H9 (cell line): ENCODE data around the gene NFASC. TPM values are rescaled to one million over a fixed set of nuclear protein-coding genes. Genes with fewer than 3 reads are reported as not detected.

ENCODE experiments used
- DNase-seq: peaks from one replicate; pipeline ENCODE4 v3.0.0-alpha.2; 2017
- H2AFZ ChIP-seq: one replicate; pipeline ENCODE4 v1.6.1; 2013; ENCODE audit warnings: mild to moderate bottlenecking, low read length, control low read depth, moderate library complexity
- H2AK5ac ChIP-seq: 2 replicates; pipeline ENCODE4 v1.6.1; 2013; ENCODE audit warnings: low read length, control low read depth, mixed read lengths; ENCODE audit not compliant: insufficient read length
- H2BK120ac ChIP-seq: one replicate; pipeline ENCODE4 v1.6.1; 2013; ENCODE audit warnings: low read depth, mild to moderate bottlenecking, low read length, control low read depth, inconsistent platforms; ENCODE audit not compliant: poor library complexity, severe bottlenecking
- H2BK12ac ChIP-seq: 2 replicates; pipeline ENCODE4 v1.6.1; 2013; ENCODE audit warnings: low read length, control low read depth, mixed read lengths, low read depth; ENCODE audit not compliant: insufficient read length
- H2BK15ac ChIP-seq: 2 replicates; pipeline ENCODE4 v1.6.1; 2013; ENCODE audit warnings: low read depth, low read length, control low read depth
- H2BK20ac ChIP-seq: one replicate; pipeline ENCODE4 v1.6.1; 2013; ENCODE audit warnings: low read depth, mild to moderate bottlenecking, low read length, control low read depth, inconsistent platforms; ENCODE audit not compliant: poor library complexity, severe bottlenecking
- H2BK5ac ChIP-seq: 2 replicates; pipeline ENCODE4 v1.6.1; 2013; ENCODE audit warnings: low read length, control low read depth, mixed read lengths; ENCODE audit not compliant: insufficient read length
- H3K14ac ChIP-seq: 2 replicates; pipeline ENCODE4 v1.6.1; 2013; ENCODE audit warnings: low read length, control low read depth; ENCODE audit not compliant: insufficient read depth
- H3K18ac ChIP-seq: 2 replicates; pipeline ENCODE4 v1.6.1; 2013; ENCODE audit warnings: low read depth, mild to moderate bottlenecking, mixed read lengths, low read length, control low read depth; ENCODE audit not compliant: insufficient read length
- H3K23ac ChIP-seq: 2 replicates; pipeline ENCODE4 v1.6.1; 2013; ENCODE audit warnings: low read length, control low read depth, mixed read lengths, low read depth; ENCODE audit not compliant: insufficient read length
- H3K23me2 ChIP-seq: 2 replicates; pipeline ENCODE4 v1.6.1; 2013; ENCODE audit warnings: low read depth, mild to moderate bottlenecking, mixed read lengths, low read length, control low read depth; ENCODE audit not compliant: insufficient read length, poor library complexity, severe bottlenecking
- H3K27ac ChIP-seq: 2 replicates; pipeline ENCODE4 v1.5.1; 2013; ENCODE audit warnings: low read length, control low read depth, mixed read lengths, low read depth; ENCODE audit not compliant: insufficient read length
- H3K27me3 ChIP-seq: 2 replicates; pipeline ENCODE4 v1.6.1; 2013; ENCODE audit warnings: low read length, control low read depth, inconsistent platforms; ENCODE audit not compliant: insufficient read depth
- H3K4ac ChIP-seq: 2 replicates; pipeline ENCODE4 v1.6.1; 2013; ENCODE audit warnings: low read depth, mild to moderate bottlenecking, control low read depth, inconsistent platforms, low read length, moderate library complexity
- H3K4me1 ChIP-seq: 2 replicates; pipeline ENCODE4 v1.6.1; 2013; ENCODE audit warnings: low read length, control low read depth, inconsistent platforms; ENCODE audit not compliant: insufficient read depth
- H3K4me2 ChIP-seq: 2 replicates; pipeline ENCODE4 v1.6.1; 2013; ENCODE audit warnings: low read length, control low read depth, mixed read lengths; ENCODE audit not compliant: insufficient read length, insufficient read depth
- H3K56ac ChIP-seq: 2 replicates; pipeline ENCODE4 v1.6.1; 2013; ENCODE audit warnings: low read depth, mild to moderate bottlenecking, mixed read lengths, low read length, control low read depth; ENCODE audit not compliant: insufficient read length
- H3K79me1 ChIP-seq: 2 replicates; pipeline ENCODE4 v1.6.1; 2013; ENCODE audit warnings: low read depth, mild to moderate bottlenecking, moderate library complexity, low read length, control low read depth, inconsistent platforms; ENCODE audit not compliant: insufficient read depth, poor library complexity, severe bottlenecking
- H3K79me2 ChIP-seq: 2 replicates; pipeline ENCODE4 v1.6.1; 2013; ENCODE audit warnings: low read length, control low read depth, inconsistent platforms; ENCODE audit not compliant: insufficient read depth
- H3K9ac ChIP-seq: 2 replicates; pipeline ENCODE4 v1.6.1; 2013; ENCODE audit warnings: low read length, control low read depth, mixed read lengths; ENCODE audit not compliant: insufficient read length; ENCODE audit errors: extremely low read depth
- H3K9me3 ChIP-seq: one replicate; pipeline ENCODE4 v1.6.1; 2013; ENCODE audit warnings: low read depth, low read length, inconsistent platforms; ENCODE audit not compliant: control insufficient read depth
- H3T11ph ChIP-seq: one replicate; pipeline ENCODE4 v1.6.1; 2013; ENCODE audit warnings: mild to moderate bottlenecking, low read length, control low read depth, inconsistent platforms
- H4K20me1 ChIP-seq: one replicate; pipeline ENCODE4 v1.6.1; 2013; ENCODE audit not compliant: control insufficient read depth, insufficient read length, insufficient read depth
- H4K5ac ChIP-seq: 2 replicates; pipeline ENCODE4 v1.6.1; 2013; ENCODE audit warnings: low read depth, mild to moderate bottlenecking, mixed read lengths, low read length, control low read depth; ENCODE audit not compliant: insufficient read length
- H4K8ac ChIP-seq: replicated peaks from 2 replicates; pipeline ENCODE4 v1.6.1; 2013; ENCODE audit warnings: low read length, control low read depth, mixed read lengths, low read depth; ENCODE audit not compliant: insufficient read length
- H4K91ac ChIP-seq: 2 replicates; pipeline ENCODE4 v1.6.1; 2013; ENCODE audit warnings: low read depth, mild to moderate bottlenecking, moderate library complexity, mixed read lengths, low read length, control low read depth; ENCODE audit not compliant: insufficient read length
- H3K27ac Mint-ChIP-seq, 3 experiments: 2 replicates in 2 of 3; 3 replicates in 1 of 3; pipeline ENCODE4 v1.8.0; 2020 to 2021; ENCODE audit warnings: mixed read lengths in 3 of 3, mild to moderate bottlenecking in 1 of 3, moderate library complexity in 1 of 3
- H3K27me3 Mint-ChIP-seq: 2 replicates; pipeline ENCODE4 v1.8.0; 2021; ENCODE audit warnings: low read depth, mild to moderate bottlenecking, moderate library complexity, mixed read lengths
- H3K36me3 Mint-ChIP-seq, 3 experiments: 2 replicates in 2 of 3; 3 replicates in 1 of 3; pipeline ENCODE4 v1.8.0; 2020 to 2021; ENCODE audit warnings: low read depth in 3 of 3, mixed read lengths in 3 of 3; ENCODE audit not compliant: insufficient read depth in 1 of 3
- H3K4me1 Mint-ChIP-seq, 2 experiments: 2 replicates each; pipeline ENCODE4 v1.8.0; 2020; ENCODE audit warnings: mixed read lengths in 2 of 2
- H3K4me3 Mint-ChIP-seq, 2 experiments: 2 replicates in 1 of 2; 3 replicates in 1 of 2; pipeline ENCODE4 v1.8.0; 2020 to 2021; ENCODE audit warnings: mild to moderate bottlenecking in 2 of 2, mixed read lengths in 2 of 2, moderate library complexity in 1 of 2
- H3K9me3 Mint-ChIP-seq, 2 experiments: 2 replicates in 1 of 2; 3 replicates in 1 of 2; pipeline ENCODE4 v1.8.0; 2020; ENCODE audit warnings: mild to moderate bottlenecking in 2 of 2, mixed read lengths in 2 of 2, moderate library complexity in 1 of 2
- CTCF ChIP-seq: fragments of 200-600 bp; sonication (generic); conservative IDR thresholded peaks from 3 replicates; pipeline ENCODE4 v1.8.0; 2021; ENCODE audit warnings: antibody characterized with exemption, mild to moderate bottlenecking
- WGBS: extraction: QIAGEN DNeasy Blood & Tissue Kit; methylation state at CpG from one replicate; pipeline ENCODE4 v1.1.7; 2013; ENCODE audit warnings: missing lambda C conversion rate, low lambda C conversion rate, mixed read lengths; ENCODE audit not compliant: insufficient read length; ENCODE audit errors: extremely low coverage; 5-methylcytosine and 5-hydroxymethylcytosine counted together
- total RNA-seq: library from RNA; stranded (reverse); gene quantifications from 2 replicates; pipeline ENCODE4 v1.2.1, GENCODE V29; 2021

The NFASC gene
- total RNA-seq, 1 experiment from 2014 or later: 5.0 TPM

- H3K56ac ChIP-seq: no peak overlapping the region
- H3K23me2 ChIP-seq: no peaks in the 10 kb centered on the region
- no peak overlapping the region for H3K23ac ChIP-seq
- no peak overlapping the region for H2BK12ac ChIP-seq
- Mint-ChIP-seq H3K27me3 (peaks cover 8% of the 10 kb centered on the region; the same call in 1 of the 2 replicates), H3K4me3 (no peak overlapping the region), H3K36me3 (no peaks in the 10 kb centered on the region), H3K9me3 (no peaks in the 10 kb centered on the region), H3K4me1 (peaks cover 6 to 7% of the 10 kb centered on the region in 2 experiments), H3K27ac (no peak overlapping the region; a peak in 1 of 7 replicates)
- no peak overlapping the region; the same call in 1 of the 2 replicates for H3K14ac ChIP-seq
- H2BK5ac ChIP-seq: no peak overlapping the region
- no peaks in the 10 kb centered on the region for H4K20me1 ChIP-seq
- H2AK5ac ChIP-seq: no peak overlapping the region
- no peak overlapping the region for H2BK120ac ChIP-seq
- no peak for DNase-seq
- no peak overlapping the region for H2BK20ac ChIP-seq
- no peak overlapping the region for H3K4me2 ChIP-seq
- TF ChIP-seq CTCF: no peak
- H3K27ac ChIP-seq: no peak overlapping the region
- H3K4ac ChIP-seq: no peak overlapping the region
- H3K4me1 ChIP-seq: no peaks in the 10 kb centered on the region
- no peak overlapping the region for H4K8ac ChIP-seq
- no peak overlapping the region for H2BK15ac ChIP-seq
- no peak overlapping the region for H3K9ac ChIP-seq
- no peaks in the 10 kb centered on the region for H3K9me3 ChIP-seq
- no peaks in the 10 kb centered on the region for H3K79me2 ChIP-seq
- no peaks in the 10 kb centered on the region for H3K79me1 ChIP-seq
- H4K5ac ChIP-seq: no peak overlapping the region
- H3K27me3 ChIP-seq: no peaks in the 10 kb centered on the region
- H4K91ac ChIP-seq: no peak overlapping the region
- H3K18ac ChIP-seq: no peak overlapping the region
- WGBS: no CpG with 5 or more reads among the region's 12 CpGs
- no peak overlapping the region for H2AFZ ChIP-seq
- no peak overlapping the region for H3T11ph ChIP-seq
Measured at GRCh38 chr1:205058853-205059252, 188.2 kb downstream of the NFASC start.
